AG10803 (cell line): ENCODE data around the gene DIPK1B.
A peak's percentile ranks its signal among the peaks of the same experiment; 100 is the strongest.

Source experiments
- DNase-seq: peaks from one replicate; pipeline ENCODE4 v3.0.0; 2010; ENCODE audit warnings: low read depth
- H3K4me3 ChIP-seq: 2 replicates; pipeline ENCODE4 v1.5.1; 2011; ENCODE audit warnings: mild to moderate bottlenecking, low read length, control low read depth
- CTCF ChIP-seq: conservative IDR thresholded peaks from 2 replicates; pipeline ENCODE4 v1.5.1; 2011; ENCODE audit warnings: mild to moderate bottlenecking, low read length, control low read depth, inconsistent platforms

DIPK1B gene

GRCh38 chr9:136728548-136729123 is 16.3 kb downstream of the DIPK1B start:
- TF ChIP-seq CTCF = 0 out of 2 replicates have a peak, but pooled peaks have one; percentile 2
- peak overlapping the region; percentile 96 for H3K4me3 ChIP-seq
- DNase-seq = peak; percentile 47

GRCh38 chr9:136729144-136729543 is 16.8 kb downstream of the DIPK1B start:
- peak overlapping the region; percentile 96 for H3K4me3 ChIP-seq
- TF ChIP-seq CTCF = no peak
- no peak for DNase-seq

GRCh38 chr9:136729926-136730325 is 17.6 kb downstream of the DIPK1B start:
- no peak for TF ChIP-seq CTCF
- H3K4me3 ChIP-seq = no peak overlapping the region
- no peak for DNase-seq

GRCh38 chr9:136732444-136733178 is 20.2 kb downstream of the DIPK1B start:
- no peak for TF ChIP-seq CTCF
- no peak overlapping the region for H3K4me3 ChIP-seq
- DNase-seq = no peak

GRCh38 chr9:136733611-136734010 is 21.2 kb downstream of the DIPK1B start:
- no peak for DNase-seq
- no peak overlapping the region for H3K4me3 ChIP-seq
- TF ChIP-seq CTCF = no peak

GRCh38 chr9:136734837-136735496 is 22.6 kb downstream of the DIPK1B start:
- no peak for DNase-seq

More at GRCh38 chr9:136734837-136735496, 22.6 kb downstream of the DIPK1B start:
- H3K4me3 ChIP-seq = no peak overlapping the region
- no peak for TF ChIP-seq CTCF
